ENCODE data around the gene SH3BGRL3.

DNA sequence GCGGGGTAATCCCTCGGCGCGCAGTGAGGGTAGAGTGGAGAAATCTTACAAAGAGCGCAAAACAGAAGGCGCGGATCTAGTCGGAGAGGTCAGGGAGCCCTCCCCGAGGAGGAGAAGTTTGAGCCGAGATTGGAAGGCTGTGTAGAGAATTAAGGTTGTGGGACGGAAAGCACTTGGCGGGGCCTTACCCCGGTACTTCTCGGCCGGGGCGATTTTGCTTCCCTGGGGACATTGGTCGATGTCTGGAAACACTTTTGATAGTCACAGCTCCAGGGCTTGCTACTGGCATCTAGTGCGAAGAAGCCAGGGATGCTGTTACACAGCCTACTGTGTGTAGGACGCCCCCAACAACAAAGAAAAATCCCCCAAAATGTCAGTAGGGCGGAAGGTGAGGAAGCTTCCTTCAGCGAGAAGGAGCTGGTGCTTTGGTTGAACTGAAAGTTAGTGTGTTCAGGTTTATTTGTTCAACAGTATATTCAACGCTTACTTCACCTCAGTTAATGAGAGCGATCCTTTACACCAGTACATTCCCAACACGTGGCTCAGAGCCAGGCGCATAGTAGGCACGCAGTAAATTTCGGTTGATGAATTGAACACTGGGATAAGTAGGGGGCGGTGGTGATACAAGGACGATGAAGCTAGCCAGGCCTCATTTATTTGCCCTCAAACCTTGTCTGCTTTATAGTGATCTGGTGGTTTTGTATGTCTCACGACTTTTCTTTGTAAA, 45.1 kb upstream of the SH3BGRL3 start:
- TF ChIP-seq, protein P1, sequence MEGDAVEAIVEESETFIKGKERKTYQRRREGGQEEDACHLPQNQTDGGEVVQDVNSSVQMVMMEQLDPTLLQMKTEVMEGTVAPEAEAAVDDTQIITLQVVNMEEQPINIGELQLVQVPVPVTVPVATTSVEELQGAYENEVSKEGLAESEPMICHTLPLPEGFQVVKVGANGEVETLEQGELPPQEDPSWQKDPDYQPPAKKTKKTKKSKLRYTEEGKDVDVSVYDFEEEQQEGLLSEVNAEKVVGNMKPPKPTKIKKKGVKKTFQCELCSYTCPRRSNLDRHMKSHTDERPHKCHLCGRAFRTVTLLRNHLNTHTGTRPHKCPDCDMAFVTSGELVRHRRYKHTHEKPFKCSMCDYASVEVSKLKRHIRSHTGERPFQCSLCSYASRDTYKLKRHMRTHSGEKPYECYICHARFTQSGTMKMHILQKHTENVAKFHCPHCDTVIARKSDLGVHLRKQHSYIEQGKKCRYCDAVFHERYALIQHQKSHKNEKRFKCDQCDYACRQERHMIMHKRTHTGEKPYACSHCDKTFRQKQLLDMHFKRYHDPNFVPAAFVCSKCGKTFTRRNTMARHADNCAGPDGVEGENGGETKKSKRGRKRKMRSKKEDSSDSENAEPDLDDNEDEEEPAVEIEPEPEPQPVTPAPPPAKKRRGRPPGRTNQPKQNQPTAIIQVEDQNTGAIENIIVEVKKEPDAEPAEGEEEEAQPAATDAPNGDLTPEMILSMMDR (IDR thresholded peaks at IDR 0.05) = no peak
- TF ChIP-seq POLR2AphosphoS5 (IDR thresholded peaks at IDR 0.05; ENCODE audit: low read depth, low read length) (no peak), SIN3A (IDR thresholded peaks at IDR 0.05; ENCODE audit: borderline replicate concordance, insufficient read depth, low read depth, low read length) (no peak)
- TF ChIP-seq, protein P2, sequence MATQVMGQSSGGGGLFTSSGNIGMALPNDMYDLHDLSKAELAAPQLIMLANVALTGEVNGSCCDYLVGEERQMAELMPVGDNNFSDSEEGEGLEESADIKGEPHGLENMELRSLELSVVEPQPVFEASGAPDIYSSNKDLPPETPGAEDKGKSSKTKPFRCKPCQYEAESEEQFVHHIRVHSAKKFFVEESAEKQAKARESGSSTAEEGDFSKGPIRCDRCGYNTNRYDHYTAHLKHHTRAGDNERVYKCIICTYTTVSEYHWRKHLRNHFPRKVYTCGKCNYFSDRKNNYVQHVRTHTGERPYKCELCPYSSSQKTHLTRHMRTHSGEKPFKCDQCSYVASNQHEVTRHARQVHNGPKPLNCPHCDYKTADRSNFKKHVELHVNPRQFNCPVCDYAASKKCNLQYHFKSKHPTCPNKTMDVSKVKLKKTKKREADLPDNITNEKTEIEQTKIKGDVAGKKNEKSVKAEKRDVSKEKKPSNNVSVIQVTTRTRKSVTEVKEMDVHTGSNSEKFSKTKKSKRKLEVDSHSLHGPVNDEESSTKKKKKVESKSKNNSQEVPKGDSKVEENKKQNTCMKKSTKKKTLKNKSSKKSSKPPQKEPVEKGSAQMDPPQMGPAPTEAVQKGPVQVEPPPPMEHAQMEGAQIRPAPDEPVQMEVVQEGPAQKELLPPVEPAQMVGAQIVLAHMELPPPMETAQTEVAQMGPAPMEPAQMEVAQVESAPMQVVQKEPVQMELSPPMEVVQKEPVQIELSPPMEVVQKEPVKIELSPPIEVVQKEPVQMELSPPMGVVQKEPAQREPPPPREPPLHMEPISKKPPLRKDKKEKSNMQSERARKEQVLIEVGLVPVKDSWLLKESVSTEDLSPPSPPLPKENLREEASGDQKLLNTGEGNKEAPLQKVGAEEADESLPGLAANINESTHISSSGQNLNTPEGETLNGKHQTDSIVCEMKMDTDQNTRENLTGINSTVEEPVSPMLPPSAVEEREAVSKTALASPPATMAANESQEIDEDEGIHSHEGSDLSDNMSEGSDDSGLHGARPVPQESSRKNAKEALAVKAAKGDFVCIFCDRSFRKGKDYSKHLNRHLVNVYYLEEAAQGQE (IDR thresholded peaks at IDR 0.05; ENCODE audit: insufficient read depth in 1 of 2, low read depth in 2 of 2, low read length in 1 of 2) = no peak
